GM23248 (cell line): ENCODE data around the gene TALDO1. TPM values are rescaled to one million over a fixed set of nuclear protein-coding genes. Genes with fewer than 3 reads are reported as not detected.

Experiments
- DNase-seq: peaks from one replicate; pipeline ENCODE4 v3.0.0-alpha.2; 2015
- H2AFZ ChIP-seq: fragments of 200-600 bp; sonication (generic); 2 replicates; pipeline ENCODE4 v1.6.1; 2016; ENCODE audit warnings: antibody characterized with exemption
- H3F3A ChIP-seq: fragments of 200-600 bp; sonication (generic); 2 replicates; pipeline ENCODE4 v1.6.1; 2016; ENCODE audit warnings: mild to moderate bottlenecking, antibody characterized with exemption, mixed run types; ENCODE audit not compliant: insufficient read depth
- H3K27ac ChIP-seq: fragments of 200-600 bp; sonication (generic); 2 replicates; pipeline ENCODE4 v1.5.1; 2016; ENCODE audit warnings: mild to moderate bottlenecking
- H3K27me3 ChIP-seq: fragments of 200-600 bp; sonication (generic); replicated peaks from 2 replicates; pipeline ENCODE4 v1.6.1; 2016; ENCODE audit warnings: mild to moderate bottlenecking; ENCODE audit not compliant: insufficient read depth
- H3K36me3 ChIP-seq: fragments of 200-600 bp; sonication (generic); 2 replicates; pipeline ENCODE4 v1.6.1; 2016; ENCODE audit warnings: low read depth, mild to moderate bottlenecking
- H3K4me1 ChIP-seq: fragments of 200-600 bp; sonication (generic); 2 replicates; pipeline ENCODE4 v1.6.1; 2016; ENCODE audit warnings: mild to moderate bottlenecking; ENCODE audit not compliant: insufficient read depth
- H3K4me2 ChIP-seq: fragments of 200-600 bp; sonication (generic); one replicate; pipeline ENCODE4 v1.6.1; 2016; ENCODE audit warnings: mild to moderate bottlenecking; ENCODE audit not compliant: unreplicated experiment
- H3K4me3 ChIP-seq: fragments of 200-600 bp; sonication (generic); 2 replicates; pipeline ENCODE4 v1.5.1; 2016; ENCODE audit warnings: mild to moderate bottlenecking
- H3K79me2 ChIP-seq: fragments of 200-600 bp; sonication (generic); 2 replicates; pipeline ENCODE4 v1.6.1; 2016; ENCODE audit warnings: mild to moderate bottlenecking; ENCODE audit not compliant: insufficient read depth
- H3K9ac ChIP-seq: fragments of 200-600 bp; sonication (generic); 2 replicates; pipeline ENCODE4 v1.6.1; 2016; ENCODE audit warnings: mild to moderate bottlenecking
- H3K9me2 ChIP-seq: fragments of 200-600 bp; sonication (generic); 2 replicates; pipeline ENCODE4 v1.6.1; 2016; ENCODE audit warnings: mixed run types, mild to moderate bottlenecking, moderate library complexity; ENCODE audit not compliant: insufficient read depth
- H3K9me3 ChIP-seq: fragments of 200-600 bp; sonication (generic); one replicate; pipeline ENCODE4 v1.6.1; 2017; ENCODE audit warnings: low read depth
- H4K20me1 ChIP-seq: fragments of 200-600 bp; sonication (generic); 2 replicates; pipeline ENCODE4 v1.6.0; 2016; ENCODE audit not compliant: insufficient read depth
- EZH2 ChIP-seq: fragments of 200-600 bp; sonication (generic); IDR thresholded peaks from 2 replicates; pipeline ENCODE4 v1.6.1; 2018; ENCODE audit warnings: antibody characterized with exemption, mild to moderate bottlenecking; ENCODE audit not compliant: insufficient read depth, poor library complexity, severe bottlenecking
- EZH2phosphoT487 ChIP-seq: fragments of 200-600 bp; sonication (generic); IDR thresholded peaks from 2 replicates; pipeline ENCODE4 v1.6.1; 2018; ENCODE audit warnings: antibody characterized with exemption, moderate library complexity, mild to moderate bottlenecking, low read depth; ENCODE audit not compliant: insufficient read depth
- WGBS, 2 experiments: methylation state at CpG; one replicate each; pipeline ENCODE4 v1.1.6; 2015 to 2017; ENCODE audit warnings: low lambda C conversion rate in 2 of 2, low coverage in 1 of 2; ENCODE audit errors: missing lambda C conversion rate in 2 of 2; 5-methylcytosine and 5-hydroxymethylcytosine counted together
- in situ Hi-C: fragments of 300-500 bp; cut with MboI; formaldehyde crosslinking; loops from 2 replicates; pipeline ENCODE4 v1.15.0; 2020
- polyA plus RNA-seq: library from polyadenylated mRNA; unstranded; fragments of >200 nt; fragmentation: Nextera tagmentation; extraction: Ambion mirVana; gene quantifications from 2 replicates; pipeline ENCODE4 v1.2.1, GENCODE V29; 2016
- total RNA-seq: library from RNA; depleted of rRNA; stranded (reverse); fragments of >200 nt; shearing (Covaris generic); gene quantifications from 2 replicates; pipeline ENCODE4 v1.2.3, GENCODE V29; 2014

The TALDO1 gene
- total and polyA plus RNA-seq, 2 experiments from 2014 or later = 216 to 313 TPM

DNA sequence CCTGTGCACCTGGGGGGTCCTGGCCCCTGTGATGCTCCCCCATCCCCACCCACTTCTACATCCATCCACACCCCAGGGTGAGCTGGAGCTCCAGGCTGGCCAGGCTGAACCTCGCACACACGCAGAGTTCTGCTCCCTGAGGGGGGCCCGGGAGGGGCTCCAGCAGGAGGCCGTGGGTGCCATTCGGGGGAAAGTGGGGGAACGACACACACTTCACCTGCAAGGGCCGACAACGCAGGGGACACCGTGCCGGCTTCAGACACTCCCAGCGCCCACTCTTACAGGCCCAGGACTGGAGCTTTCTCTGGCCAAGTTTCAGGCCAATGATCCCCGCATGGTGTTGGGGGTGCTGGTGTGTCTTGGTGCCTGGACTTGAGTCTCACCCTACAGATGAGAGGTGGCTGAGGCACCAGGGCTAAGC lies 20.0 kb upstream of the TALDO1 start:
- Histone ChIP-seq H3K9me2 (no peaks in the 10 kb centered on the region), H3K27me3 (no peaks in the 10 kb centered on the region), H3K4me2 (no peak overlapping the region), H4K20me1 (no peaks in the 10 kb centered on the region), H3K4me3 (no peak overlapping the region), H3K9me3 (no peaks in the 10 kb centered on the region), H3K4me1 (peaks cover 18% of the 10 kb centered on the region), H2AFZ (no peak overlapping the region), H3F3A (peaks cover 5% of the 10 kb centered on the region; the same call in 1 of the 2 replicates), H3K36me3 (no peaks in the 10 kb centered on the region), H3K79me2 (no peaks in the 10 kb centered on the region), H3K27ac (peak overlapping the region; percentile 84), H3K9ac (peak overlapping the region; percentile 68)
- DNase-seq = peak; percentile 29
- in situ Hi-C loops = no loop called here
- no peak for TF ChIP-seq EZH2phosphoT487
- no peak for TF ChIP-seq EZH2
- WGBS, 2 experiments = 90 to 93% methylated on average over 12 of the region's 12 CpGs

DNA sequence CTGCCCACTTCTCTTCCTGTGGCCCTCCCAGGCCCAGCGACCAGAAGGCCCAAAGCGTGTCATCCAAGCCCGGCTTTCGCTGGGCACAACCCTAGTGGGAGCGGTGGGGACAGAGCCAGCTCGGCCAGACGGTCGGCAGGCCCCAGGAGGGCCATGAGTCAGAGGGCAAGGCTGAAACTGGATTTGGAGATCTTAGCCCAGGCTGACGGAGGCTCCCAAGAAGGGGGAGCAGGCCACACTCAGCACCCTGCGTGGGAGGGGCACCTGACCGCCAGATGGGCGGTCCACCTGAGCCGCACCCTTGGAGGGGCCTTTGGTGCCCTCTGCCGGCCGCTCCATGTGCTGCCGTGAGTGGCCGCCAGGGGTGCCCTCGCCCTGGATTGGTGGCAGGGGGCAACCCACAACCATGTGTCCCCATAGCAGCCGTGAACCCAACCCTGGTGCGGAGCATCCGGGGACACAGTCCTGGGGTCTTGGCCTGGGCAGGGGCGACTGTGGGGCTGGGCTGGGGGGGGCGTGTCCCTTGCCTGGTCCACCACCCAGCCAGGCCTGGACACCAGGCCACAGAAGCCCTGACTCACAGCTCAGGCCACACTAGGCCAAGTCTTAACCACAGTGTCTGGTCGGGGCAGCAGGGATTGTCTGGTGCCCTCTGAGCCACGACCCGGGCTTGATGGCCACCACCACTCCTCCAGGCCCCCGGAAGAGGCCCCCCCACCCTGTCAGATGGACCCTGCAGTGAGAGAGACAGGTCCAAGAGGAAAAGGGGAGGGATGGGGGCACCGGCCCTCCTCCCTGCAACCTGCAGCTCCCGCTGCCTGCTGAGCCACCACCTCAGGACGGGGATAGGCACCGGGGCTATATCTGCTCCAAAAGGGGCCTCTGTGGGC lies 19.2 kb upstream of the TALDO1 start:
- Histone ChIP-seq H3F3A (peaks cover 5% of the 10 kb centered on the region; the same call in 1 of the 2 replicates), H3K9me2 (no peaks in the 10 kb centered on the region), H3K4me3 (no peak overlapping the region), H3K9ac (peak overlapping the region; percentile 68), H3K4me1 (peaks cover 18% of the 10 kb centered on the region), H3K27me3 (no peaks in the 10 kb centered on the region), H2AFZ (no peak overlapping the region), H3K27ac (peak overlapping the region; percentile 84), H3K4me2 (peak overlapping the region; percentile 12), H3K36me3 (no peaks in the 10 kb centered on the region), H3K9me3 (no peaks in the 10 kb centered on the region), H3K79me2 (no peaks in the 10 kb centered on the region), H4K20me1 (no peaks in the 10 kb centered on the region)
- in situ Hi-C loops = no loop called here
- peak; percentile 98 for DNase-seq
- 16 to 25% methylated on average over 21 to 26 of the region's 31 CpGs for WGBS, 2 experiments
- no peak for TF ChIP-seq EZH2
- no peak for TF ChIP-seq EZH2phosphoT487

DNA sequence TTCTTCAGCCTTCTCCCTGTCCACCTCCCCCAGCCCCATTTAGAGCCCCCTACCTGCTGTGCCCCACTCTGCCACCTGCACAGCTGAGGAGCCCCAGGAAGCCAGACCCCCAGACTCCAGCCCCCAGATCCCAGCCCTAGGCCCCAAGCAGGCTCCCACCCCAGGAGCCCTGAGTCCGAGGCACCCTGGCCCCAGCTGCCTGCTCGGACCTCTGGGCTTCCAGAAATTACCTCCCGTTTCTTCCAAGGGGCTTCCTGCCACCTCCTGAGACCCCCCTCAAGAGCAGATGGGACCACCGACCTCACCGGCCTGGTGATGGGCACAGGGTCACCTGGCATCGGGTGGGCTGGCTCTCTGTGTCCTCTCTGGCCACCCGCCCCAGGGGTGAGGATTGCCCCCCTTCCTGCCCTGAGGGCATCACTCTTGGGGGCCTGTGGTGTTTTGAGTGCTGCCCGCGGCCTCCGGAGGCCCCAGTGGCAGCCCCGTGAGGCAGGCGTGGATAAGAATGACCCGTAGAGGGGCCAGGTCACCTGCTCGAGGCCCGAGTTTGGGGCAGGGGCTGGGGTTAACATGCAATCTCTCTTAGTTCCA lies 18.3 kb upstream of the TALDO1 start:
- peaks cover 5% of the 10 kb centered on the region; the same call in 1 of the 2 replicates for H3F3A ChIP-seq
- H3K27ac ChIP-seq = no peak overlapping the region
- H2AFZ ChIP-seq = no peak overlapping the region
- WGBS, 2 experiments = 57 to 62% methylated on average over 15 of the region's 15 CpGs
- no peaks in the 10 kb centered on the region for H3K9me3 ChIP-seq
- no peak overlapping the region for H3K4me3 ChIP-seq
- no peaks in the 10 kb centered on the region for H3K36me3 ChIP-seq
- no peak overlapping the region for H3K9ac ChIP-seq
- H3K27me3 ChIP-seq = no peaks in the 10 kb centered on the region
- in situ Hi-C loops = no loop called here
- H3K9me2 ChIP-seq = no peaks in the 10 kb centered on the region
- no peaks in the 10 kb centered on the region for H4K20me1 ChIP-seq
- no peak overlapping the region for H3K4me2 ChIP-seq
- no peak for DNase-seq
- no peaks in the 10 kb centered on the region for H3K79me2 ChIP-seq
- TF ChIP-seq EZH2 = no peak
- TF ChIP-seq EZH2phosphoT487 = no peak
- H3K4me1 ChIP-seq = peaks cover 18% of the 10 kb centered on the region

DNA sequence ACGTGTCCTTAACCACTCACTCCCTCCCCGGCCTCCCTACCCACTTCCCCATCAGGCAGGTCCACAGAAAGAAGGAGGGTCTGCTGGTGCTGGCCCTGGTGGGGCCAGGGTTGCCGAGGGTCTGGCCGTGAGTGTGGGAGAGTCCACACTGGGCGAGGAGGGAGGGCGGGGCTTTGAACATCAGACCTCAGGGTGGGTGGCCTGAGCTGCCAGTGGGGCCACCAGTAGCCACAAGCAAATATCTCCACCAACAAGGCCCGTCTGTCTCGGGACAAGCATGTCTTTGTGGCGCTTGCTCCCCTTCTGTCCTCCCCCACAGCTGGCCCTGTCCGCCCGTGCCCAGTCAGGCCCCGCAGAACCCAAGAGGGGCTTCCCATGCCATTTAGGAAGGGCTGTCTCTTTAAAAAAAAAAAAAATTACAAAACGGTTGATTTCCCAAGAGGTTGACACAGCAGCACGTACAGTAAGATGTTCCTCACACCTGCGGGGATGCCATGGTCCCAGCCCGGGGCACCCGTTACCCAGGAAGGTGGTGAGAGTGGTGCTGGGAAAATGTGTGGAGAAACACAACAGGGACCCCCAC lies 17.7 kb upstream of the TALDO1 start:
- no peak for DNase-seq
- in situ Hi-C loops = no loop called here

More for the DNA sequence above, 17.7 kb upstream of the TALDO1 start:
- Histone ChIP-seq H3K36me3 (no peaks in the 10 kb centered on the region), H3K4me1 (peaks cover 18% of the 10 kb centered on the region), H3K9ac (no peak overlapping the region), H3K27me3 (no peaks in the 10 kb centered on the region), H3K9me3 (no peaks in the 10 kb centered on the region), H3F3A (peaks cover 5% of the 10 kb centered on the region; the same call in 1 of the 2 replicates), H3K4me3 (no peak overlapping the region), H3K79me2 (no peaks in the 10 kb centered on the region), H4K20me1 (no peaks in the 10 kb centered on the region), H2AFZ (no peak overlapping the region), H3K9me2 (no peaks in the 10 kb centered on the region), H3K27ac (no peak overlapping the region), H3K4me2 (no peak overlapping the region)
- 56 to 58% methylated on average over 17 of the region's 17 CpGs for WGBS, 2 experiments
- TF ChIP-seq EZH2 = no peak
- no peak for TF ChIP-seq EZH2phosphoT487
